ENCODE measurements around the gene NT5C. TPM values are rescaled to one million over a fixed set of nuclear protein-coding genes. Genes with fewer than 3 reads are reported as not detected.

NT5C gene
- total and polyA plus RNA-seq, 12 donors: 17.1 to 71.7 (median 23.6) TPM

DNA sequence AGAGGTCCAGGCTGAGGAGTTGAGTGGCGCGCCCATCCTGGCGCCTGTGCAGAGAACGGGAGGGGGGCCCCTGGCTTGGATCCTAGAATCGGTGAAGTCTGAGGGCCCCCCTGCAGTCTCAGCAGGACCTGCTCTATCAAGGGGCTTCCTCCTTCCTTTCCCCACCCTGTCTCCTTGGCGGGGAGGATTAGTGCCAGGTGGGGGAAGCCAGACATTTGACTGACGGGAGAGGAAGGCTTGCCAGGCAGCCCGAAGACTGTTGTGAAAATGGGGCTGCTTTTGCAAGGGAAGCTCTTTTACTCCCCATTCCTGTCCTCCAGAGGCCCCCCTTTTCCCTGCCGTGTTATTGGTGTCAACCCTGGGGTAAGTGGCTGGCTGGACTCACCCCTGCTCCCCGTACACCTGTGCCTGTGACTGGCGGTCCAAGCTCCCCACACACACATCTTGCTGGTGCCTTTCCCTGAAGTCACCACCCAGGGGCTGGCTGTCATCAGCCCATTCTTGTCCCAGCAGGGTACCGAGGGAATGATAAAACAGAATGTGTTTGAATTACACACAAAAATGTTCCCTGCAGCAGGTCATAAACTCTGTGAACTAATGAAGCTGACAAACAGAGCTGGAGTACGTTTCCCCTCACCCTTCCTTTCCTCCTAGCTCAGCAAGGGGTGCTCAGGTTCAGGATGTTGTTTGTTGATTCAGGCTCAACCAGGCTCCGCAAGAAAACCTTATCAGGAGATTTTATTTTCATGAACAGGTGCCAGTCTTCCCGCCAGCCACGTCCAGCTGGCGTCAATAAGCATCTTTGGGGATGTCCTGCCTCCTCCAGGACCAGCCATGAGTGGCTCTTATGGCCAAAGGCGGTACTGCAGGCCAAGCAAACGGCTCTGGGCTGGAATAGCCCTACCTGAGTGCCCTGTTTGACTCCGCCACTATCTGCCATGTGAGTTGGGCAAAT lies 26.1 kb downstream of the NT5C start:
- H3K36me3 ChIP-seq: peaks cover 0 to 27% (median 3%) of the 10 kb centered on the region in 9 donors
- peaks cover 4 to 31% (median 11%) of the 10 kb centered on the region in 9 donors for H3K4me1 ChIP-seq
- TF ChIP-seq, protein P1, sequence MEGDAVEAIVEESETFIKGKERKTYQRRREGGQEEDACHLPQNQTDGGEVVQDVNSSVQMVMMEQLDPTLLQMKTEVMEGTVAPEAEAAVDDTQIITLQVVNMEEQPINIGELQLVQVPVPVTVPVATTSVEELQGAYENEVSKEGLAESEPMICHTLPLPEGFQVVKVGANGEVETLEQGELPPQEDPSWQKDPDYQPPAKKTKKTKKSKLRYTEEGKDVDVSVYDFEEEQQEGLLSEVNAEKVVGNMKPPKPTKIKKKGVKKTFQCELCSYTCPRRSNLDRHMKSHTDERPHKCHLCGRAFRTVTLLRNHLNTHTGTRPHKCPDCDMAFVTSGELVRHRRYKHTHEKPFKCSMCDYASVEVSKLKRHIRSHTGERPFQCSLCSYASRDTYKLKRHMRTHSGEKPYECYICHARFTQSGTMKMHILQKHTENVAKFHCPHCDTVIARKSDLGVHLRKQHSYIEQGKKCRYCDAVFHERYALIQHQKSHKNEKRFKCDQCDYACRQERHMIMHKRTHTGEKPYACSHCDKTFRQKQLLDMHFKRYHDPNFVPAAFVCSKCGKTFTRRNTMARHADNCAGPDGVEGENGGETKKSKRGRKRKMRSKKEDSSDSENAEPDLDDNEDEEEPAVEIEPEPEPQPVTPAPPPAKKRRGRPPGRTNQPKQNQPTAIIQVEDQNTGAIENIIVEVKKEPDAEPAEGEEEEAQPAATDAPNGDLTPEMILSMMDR (IDR thresholded peaks at IDR 0.05): peak; percentile 45 to 81 (median 68)
- H3K27me3 ChIP-seq: no peaks in the 10 kb centered on the region
- H3K9me3 ChIP-seq: no peaks in the 10 kb centered on the region
- H3K27ac ChIP-seq: no peak overlapping the region
- 68% methylated on average over 20 of the region's 20 CpGs for WGBS, 2 donors
- DNase-seq: no peak
- intact Hi-C loops (cut with DNase I): loop anchor here in 2 of 10 donors (5.0 to 10.0 kb wide), 3 partner anchors 33 to 299 kb away; partner anchors contain the start of genes ATP5PD (in 1 of the 2), GRB2 (in 1 of the 2) and KCTD2 (in 1 of the 2)
- peak in 5 of 8 donors; percentile 30 to 58 (median 46) for ATAC-seq
- no peak overlapping the region for H3K4me3 ChIP-seq

GRCh38 chr17:75103601-75104554 lies 27.7 kb downstream of the NT5C start:
- TF ChIP-seq, protein P1 (IDR thresholded peaks at IDR 0.05): no peak
- 75 to 80% methylated on average over 13 of the region's 14 CpGs for WGBS, 2 donors
- H3K27ac ChIP-seq: peak overlapping the region in 3 of 10 donors; percentile 4 to 16 (median 12)
- intact Hi-C loops (cut with DNase I): loop anchor here in 1 of 10 donors (10.0 kb wide), 1 partner anchor 301 kb away; the partner anchor contains the start of gene GRB2
- H3K4me1 ChIP-seq: peaks cover 0 to 21% (median 0%) of the 10 kb centered on the region in 9 donors
- H3K27me3 ChIP-seq: no peaks in the 10 kb centered on the region
- H3K4me3 ChIP-seq: no peak overlapping the region
- peaks cover 0 to 42% (median 16%) of the 10 kb centered on the region in 9 donors for H3K36me3 ChIP-seq
- ATAC-seq (peak in 4 of 8 donors; percentile 13 to 62 (median 20)), DNase-seq (no peak)
- H3K9me3 ChIP-seq: no peaks in the 10 kb centered on the region

- WGBS, 2 donors: 69 to 79% methylated on average over 12 of the region's 12 CpGs
- TF ChIP-seq, protein P1 (IDR thresholded peaks at IDR 0.05): no peak
- ATAC-seq (no peak), DNase-seq (no peak)
- Histone ChIP-seq H3K27me3 (no peaks in the 10 kb centered on the region), H3K27ac (no peak overlapping the region), H3K4me1 (peaks cover 0 to 17% (median 0%) of the 10 kb centered on the region in 9 donors), H3K9me3 (no peaks in the 10 kb centered on the region), H3K4me3 (no peak overlapping the region), H3K36me3 (peaks cover 0 to 56% (median 27%) of the 10 kb centered on the region in 9 donors)
- intact Hi-C loops (cut with DNase I): loop anchor here in 1 of 10 donors (10.0 kb wide), 1 partner anchor 302 kb away; the partner anchor contains the start of gene GRB2
These were observed 29.1 kb downstream of the NT5C start for GRCh38 chr17:75102385-75102821.
